Suprapubic skin (tissue), 4 donors: Measurements from ENCODE around the gene SSR4.

ENCODE experiments used
- EP300 ChIP-seq: sonication (generic); formaldehyde crosslinking; IDR thresholded peaks from one replicate; pipeline ENCODE4 v1.6.1; 2017; ENCODE audit warnings: antibody characterized with exemption
- POLR2AphosphoS5 ChIP-seq, 3 donors: sonication (generic); formaldehyde crosslinking; IDR thresholded peaks; one replicate each; pipeline ENCODE4 v1.6.1; 2017; ENCODE audit warnings: antibody characterized with exemption in 3 of 3
- TF ChIP-seq, protein P1 (sequence below), 2 donors: fragments of 200-600 bp in 1 of 2; fragments of 450-650 bp in 1 of 2; sonication (generic) in 1 of 2; IDR thresholded peaks; one replicate each; pipeline ENCODE4 v1.5.1; 2016 to 2019; ENCODE audit warnings: antibody characterized with exemption in 2 of 2, mild to moderate bottlenecking in 1 of 2, moderate library complexity in 1 of 2

DNA sequence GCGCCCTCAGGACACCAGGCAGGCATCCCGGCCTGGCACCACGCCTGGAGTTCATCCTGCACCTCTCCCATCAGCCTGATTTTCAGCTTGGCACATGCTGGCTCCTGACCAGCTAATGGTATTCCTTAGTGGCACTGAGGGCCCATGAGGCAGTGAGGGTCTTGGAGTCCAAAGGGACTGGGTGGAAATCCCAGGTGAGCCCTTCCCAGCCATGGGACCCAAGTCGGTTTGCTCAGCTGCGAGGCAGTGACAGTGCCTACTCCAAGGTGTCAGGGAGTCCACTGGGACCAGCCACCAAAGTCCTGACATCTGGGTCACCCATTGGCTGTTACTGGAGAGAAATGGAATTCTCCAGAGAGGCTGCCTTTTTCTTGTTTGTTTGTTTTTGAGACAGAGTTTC is 4.9 kb downstream of the SSR4 start:
- no peak for TF ChIP-seq EP300
- TF ChIP-seq, protein P1, sequence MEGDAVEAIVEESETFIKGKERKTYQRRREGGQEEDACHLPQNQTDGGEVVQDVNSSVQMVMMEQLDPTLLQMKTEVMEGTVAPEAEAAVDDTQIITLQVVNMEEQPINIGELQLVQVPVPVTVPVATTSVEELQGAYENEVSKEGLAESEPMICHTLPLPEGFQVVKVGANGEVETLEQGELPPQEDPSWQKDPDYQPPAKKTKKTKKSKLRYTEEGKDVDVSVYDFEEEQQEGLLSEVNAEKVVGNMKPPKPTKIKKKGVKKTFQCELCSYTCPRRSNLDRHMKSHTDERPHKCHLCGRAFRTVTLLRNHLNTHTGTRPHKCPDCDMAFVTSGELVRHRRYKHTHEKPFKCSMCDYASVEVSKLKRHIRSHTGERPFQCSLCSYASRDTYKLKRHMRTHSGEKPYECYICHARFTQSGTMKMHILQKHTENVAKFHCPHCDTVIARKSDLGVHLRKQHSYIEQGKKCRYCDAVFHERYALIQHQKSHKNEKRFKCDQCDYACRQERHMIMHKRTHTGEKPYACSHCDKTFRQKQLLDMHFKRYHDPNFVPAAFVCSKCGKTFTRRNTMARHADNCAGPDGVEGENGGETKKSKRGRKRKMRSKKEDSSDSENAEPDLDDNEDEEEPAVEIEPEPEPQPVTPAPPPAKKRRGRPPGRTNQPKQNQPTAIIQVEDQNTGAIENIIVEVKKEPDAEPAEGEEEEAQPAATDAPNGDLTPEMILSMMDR (IDR thresholded peaks at IDR 0.05) = no peak
- TF ChIP-seq POLR2AphosphoS5 (IDR thresholded peaks at IDR 0.05) = no peak
